GM12878 (cell line): ENCODE data around the gene ROR2. TPM values are rescaled to one million over a fixed set of nuclear protein-coding genes. Genes with fewer than 3 reads are reported as not detected.
A peak's percentile ranks its signal among the peaks of the same experiment; 100 is the strongest.

Experiments used
- ASH2L ChIP-seq: fragments of 300-600, 200-600 bp; sonication (generic); IDR thresholded peaks from 2 replicates; pipeline ENCODE4 v1.6.1; 2017; ENCODE audit warnings: low read depth, mild to moderate bottlenecking, borderline replicate concordance
- CBX3 ChIP-seq: fragments of 200-600 bp; sonication (generic); IDR thresholded peaks from 2 replicates; pipeline ENCODE4 v1.6.1; 2016; ENCODE audit warnings: low read depth, borderline replicate concordance
- CEBPZ ChIP-seq: fragments of 150-350 bp; IDR thresholded peaks from 2 replicates; pipeline ENCODE4 v1.6.1; 2016; ENCODE audit warnings: low read depth, low read length
- CREB1 ChIP-seq: IDR thresholded peaks from 2 replicates; pipeline ENCODE4 v1.6.1; 2012; ENCODE audit warnings: low read depth, mild to moderate bottlenecking, inconsistent platforms
- FOXM1 ChIP-seq: IDR thresholded peaks from 2 replicates; pipeline ENCODE4 v1.6.1; 2012; ENCODE audit warnings: low read depth, mild to moderate bottlenecking, inconsistent platforms, low read length, moderate library complexity
- MEF2B ChIP-seq: fragments of 450-650 bp; IDR thresholded peaks from 2 replicates; pipeline ENCODE4 v1.6.1; 2018; ENCODE audit warnings: mild to moderate bottlenecking, moderate library complexity; ENCODE audit not compliant: partially characterized antibody, poor library complexity, severe bottlenecking
- MTA3 ChIP-seq: IDR thresholded peaks from 2 replicates; pipeline ENCODE4 v1.6.1; 2012; ENCODE audit warnings: low read length, inconsistent platforms, borderline replicate concordance
- NFYA ChIP-seq: IDR thresholded peaks from 2 replicates; pipeline ENCODE4 v1.6.1; 2011; ENCODE audit warnings: low read depth, mild to moderate bottlenecking, low read length, improper control_type of control experiment, borderline replicate concordance
- POLR2AphosphoS5 ChIP-seq: IDR thresholded peaks from 2 replicates; pipeline ENCODE4 v1.6.1; 2011; ENCODE audit warnings: mild to moderate bottlenecking, low read length, inconsistent platforms
- POU2F2 ChIP-seq: IDR thresholded peaks from 3 replicates; pipeline ENCODE4 v1.6.1; 2011; ENCODE audit warnings: low read depth, mild to moderate bottlenecking, low read length, borderline replicate concordance
- RAD21 ChIP-seq: IDR thresholded peaks from 2 replicates; pipeline ENCODE4 v1.6.1; 2011; ENCODE audit warnings: mild to moderate bottlenecking, low read depth, low read length, moderate library complexity; ENCODE audit not compliant: insufficient read depth
- RBBP5 ChIP-seq: fragments of 200-600 bp; sonication (generic); conservative IDR thresholded peaks from 2 replicates; pipeline ENCODE4 v1.6.1; 2016
- SIX5 ChIP-seq: IDR thresholded peaks from 2 replicates; pipeline ENCODE4 v1.6.1; 2011; ENCODE audit warnings: mild to moderate bottlenecking, low read depth, low read length, moderate library complexity; ENCODE audit not compliant: severe bottlenecking
- SKIL ChIP-seq: fragments of 450-650 bp; IDR thresholded peaks from 2 replicates; pipeline ENCODE4 v1.6.1; 2017; ENCODE audit warnings: mild to moderate bottlenecking, low read depth, inconsistent platforms; ENCODE audit not compliant: poor library complexity, severe bottlenecking
- SPI1 ChIP-seq: IDR thresholded peaks from 2 replicates; pipeline ENCODE4 v1.6.1; 2011; ENCODE audit warnings: low read depth, mild to moderate bottlenecking, low read length, moderate library complexity, borderline replicate concordance; ENCODE audit not compliant: insufficient read depth
- USF2 ChIP-seq: IDR thresholded peaks from 2 replicates; pipeline ENCODE4 v1.6.1; 2011; ENCODE audit warnings: low read depth, low read length, improper control_type of control experiment, borderline replicate concordance
- ZNF274 ChIP-seq: IDR thresholded peaks from one replicate; pipeline ENCODE4 v1.8.0; 2011; ENCODE audit not compliant: insufficient read length, insufficient read depth
- ZNF592 ChIP-seq: fragments of 450-650 bp; IDR thresholded peaks from 2 replicates; pipeline ENCODE4 v1.6.1; 2017; ENCODE audit warnings: mild to moderate bottlenecking, moderate library complexity
- polyA plus RNA-seq, 11 experiments: library from polyadenylated mRNA; depleted of rRNA in 4 of 11; unstranded in 6 of 11; stranded (reverse) in 5 of 11; fragments of >200 nt; fragmentation: Nextera tagmentation in 4 of 11; fragmentation: Illumina TruSeq in 1 of 11; extraction: Ambion mirVana in 4 of 11; extraction: Trizol in 1 of 11; gene quantifications; 1 replicate in 1 of 11; 2 replicates in 10 of 11; pipeline versions ENCODE4 v1.2.1 to v1.2.3, GENCODE V29; 2011 to 2016; ENCODE audit warnings: inconsistent platforms in 2 of 11, missing spikeins in 2 of 11, low read depth in 1 of 11
- total RNA-seq, 4 experiments: library from RNA; depleted of rRNA in 3 of 4; stranded (reverse); fragments of >200 nt in 3 of 4; fragmentation: Illumina TruSeq in 1 of 4; extraction: Trizol in 1 of 4; gene quantifications; 2 replicates each; pipeline versions ENCODE4 v1.2.1 to v1.2.3, GENCODE V29; 2013 to 2021

ROR2 gene
- total and polyA plus RNA-seq, 10 of the 15 experiments (the other 5 are each of a cell fraction or from before 2014, with no cell fraction given), result 0.03 to 0.05 TPM; not detected in 8

DNA sequence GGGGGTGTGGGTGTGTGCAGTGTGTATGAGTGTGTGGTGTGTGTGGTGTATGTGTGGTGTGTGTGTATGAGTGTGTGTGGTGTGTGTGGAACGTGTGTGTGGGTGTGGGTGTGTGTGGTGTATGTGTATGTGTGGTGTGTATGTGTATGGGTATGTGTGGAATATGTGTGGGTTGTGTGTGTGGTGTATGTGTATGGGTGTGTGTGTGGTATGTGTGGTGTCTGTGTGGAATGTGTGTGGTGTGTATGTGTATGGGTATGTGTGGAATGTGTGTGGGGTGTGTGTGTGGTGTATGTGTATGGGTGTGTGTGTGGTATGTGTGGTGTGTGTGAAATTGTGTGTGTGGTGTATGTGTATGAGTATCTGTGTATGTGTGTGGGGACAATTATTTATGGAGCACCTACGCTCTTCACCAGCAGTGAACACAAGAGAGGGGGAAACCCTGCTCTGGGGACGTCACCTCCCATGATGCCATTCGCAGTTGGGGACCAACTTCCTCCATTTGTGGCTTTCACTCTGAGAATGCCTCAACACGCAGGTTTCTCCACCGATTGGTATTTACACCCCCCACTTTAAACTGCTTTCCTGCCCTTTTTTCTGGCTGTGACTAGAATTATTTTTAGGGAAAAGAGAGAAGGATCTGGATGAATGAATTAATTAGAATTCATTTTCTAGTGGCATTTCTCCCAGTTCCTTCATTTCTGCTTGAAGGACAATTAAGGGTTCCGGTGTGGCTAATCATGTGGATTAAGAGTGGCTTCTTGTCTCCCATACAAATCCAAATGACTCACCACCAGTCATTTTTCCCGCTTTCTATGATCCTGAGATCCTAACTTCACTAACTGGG is 238.1 kb downstream of the ROR2 start (continued):
- TF ChIP-seq CEBPZ (no peak), SIX5 (no peak), NFYA (no peak), RAD21 (no peak), POU2F2 (peak; percentile 86; the same call in 1 of the 3 replicates), SKIL (no peak), RBBP5 (no peak), ASH2L (no peak), POLR2AphosphoS5 (no peak), USF2 (no peak), CREB1 (peak; percentile 82), ZNF274 (no peak), SPI1 (peak; percentile 75; the same call in 1 of the 2 replicates), MEF2B (peak; percentile 61), FOXM1 (no peak), MTA3 (no peak), CBX3 (no peak), ZNF592 (peak; percentile 67; the same call in 1 of the 2 replicates)
